ENCODE measurements around the gene FOXD4. TPM values are rescaled to one million over a fixed set of nuclear protein-coding genes. Genes with fewer than 3 reads are reported as not detected.
"Not testable (repeated sequence)": the region's sequence is repeated elsewhere in the genome, so short reads cannot be mapped to it uniquely, and the experiment has no call there.

FOXD4 gene
- total RNA-seq (under 1 TPM in 1 of 2 experiments, not detected in 1; 0.60 TPM), polyA plus RNA-seq (not detected), total RNA-seq (0 to 0.45 (median 0.20) reads per million in 6 experiments)

DNA sequence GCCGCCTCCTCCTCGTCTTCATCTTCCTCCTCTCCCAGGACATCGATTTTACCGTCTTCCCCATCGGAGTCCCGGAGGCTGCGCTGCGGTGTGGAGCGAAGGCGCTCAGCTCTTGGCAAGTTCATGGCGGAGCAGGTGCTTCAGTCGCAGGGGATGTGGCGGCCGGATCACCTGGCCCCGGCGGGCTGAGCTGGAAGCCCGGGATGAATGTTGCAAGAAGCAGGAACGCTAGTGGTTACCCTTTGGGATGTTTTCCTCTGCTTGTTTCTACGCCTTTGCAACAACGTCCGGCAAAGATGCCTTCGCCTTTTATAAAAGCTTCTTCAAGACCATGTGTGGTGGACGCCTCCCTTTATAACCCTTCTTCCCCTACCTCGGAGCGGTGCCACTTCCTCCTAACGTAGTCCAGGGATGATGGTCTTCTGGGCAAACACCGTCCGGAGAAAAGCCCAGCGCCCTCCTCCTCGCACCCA is at the start of gene FOXD4:
Gene FOXD4, minus strand, starts transcription at position 423 of the 473 bp plus-strand sequence. Its CDS starts 298 bp downstream, at position 125.
- Mint-ChIP-seq H3K4me3 (peak within 1 kb of the TSS; percentile 39 to 86 (median 72)), H3K27me3 (peaks cover 18 to 44% (median 23%) of the 10 kb centered on the region in 5 donors), H3K27ac (peak within 1 kb of the TSS in 3 of 10 donors; percentile 14 to 24 (median 19)), H3K4me1 (peaks cover 9 to 38% (median 25%) of the 10 kb centered on the region in 4 donors)
- DNase-seq, H3K36me3 Mint-ChIP-seq, POLR2A ChIA-PET, H3K9me3 Mint-ChIP-seq, ATAC-seq: not testable (repeated sequence)

DNA sequence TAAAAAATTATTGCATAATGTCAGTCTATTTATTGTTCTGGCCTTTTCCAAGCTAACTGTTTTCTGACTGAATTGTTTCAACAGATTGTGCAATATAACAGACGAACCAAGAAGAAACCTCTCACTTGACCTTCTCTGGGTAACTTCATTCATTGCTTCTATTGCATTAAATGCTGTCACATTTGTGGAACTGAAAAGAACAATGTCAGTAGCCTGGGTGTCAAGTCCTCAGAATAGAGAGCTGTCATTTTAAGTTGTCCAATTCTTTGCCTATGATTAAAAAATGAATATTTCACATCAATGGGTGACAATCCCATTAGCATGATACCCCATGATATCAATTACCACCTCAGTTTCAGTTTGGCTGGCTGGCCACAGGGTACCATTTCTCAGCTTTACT is 41.7 kb upstream of the FOXD4 start:
- H3K27me3 Mint-ChIP-seq, H3K36me3 Mint-ChIP-seq, DNase-seq, H3K27ac Mint-ChIP-seq, H3K4me3 Mint-ChIP-seq, ATAC-seq, POLR2A ChIA-PET, H3K4me1 Mint-ChIP-seq, H3K9me3 Mint-ChIP-seq: not testable (repeated sequence)

DNA sequence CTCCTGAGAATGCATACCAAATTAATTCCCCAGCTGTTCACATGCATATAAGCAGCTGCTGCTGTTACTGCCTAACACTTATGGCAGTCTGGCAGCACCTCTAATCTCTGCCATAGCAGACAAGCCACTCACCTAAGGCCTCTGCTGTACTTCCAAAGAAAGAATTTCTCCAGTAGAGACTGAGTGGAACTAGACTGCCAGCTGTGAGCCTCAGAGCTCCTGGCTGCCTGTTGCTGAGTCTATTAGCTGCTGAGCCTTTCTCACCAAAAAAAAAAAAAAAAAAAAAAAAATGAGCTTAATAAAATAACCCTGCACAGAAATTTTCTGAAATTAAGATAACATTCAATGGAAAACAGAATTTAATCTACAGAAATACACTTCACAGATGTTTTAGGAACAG is 33.0 kb upstream of the FOXD4 start:
- H3K4me1 Mint-ChIP-seq, POLR2A ChIA-PET, DNase-seq: not testable (repeated sequence)

DNA sequence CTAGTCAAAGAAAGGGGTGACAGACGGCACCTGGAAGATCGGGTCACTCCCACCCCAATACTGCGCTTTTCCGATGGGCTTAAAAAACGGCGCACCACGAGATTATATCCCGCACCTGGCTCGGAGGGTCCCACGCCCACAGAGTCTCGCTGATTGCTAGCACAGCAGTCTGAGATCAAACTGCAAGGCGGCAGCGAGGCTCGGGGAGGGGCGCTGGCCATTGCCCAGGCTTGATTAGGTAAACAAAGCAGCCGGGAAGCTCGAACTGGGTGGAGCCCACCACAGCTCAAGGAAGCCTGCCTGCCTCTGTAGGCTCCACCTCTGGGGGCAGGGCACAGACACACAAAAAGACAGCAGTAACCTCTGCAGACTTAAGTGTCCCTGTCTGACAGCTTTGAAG is 21.7 kb upstream of the FOXD4 start:
- not testable (repeated sequence) for H3K27ac Mint-ChIP-seq, ATAC-seq

More for the DNA sequence above, 33.0 kb upstream of the FOXD4 start:
- not testable (repeated sequence) for ATAC-seq, H3K4me3 Mint-ChIP-seq, H3K27ac Mint-ChIP-seq, H3K9me3 Mint-ChIP-seq, H3K27me3 Mint-ChIP-seq, H3K36me3 Mint-ChIP-seq

DNA sequence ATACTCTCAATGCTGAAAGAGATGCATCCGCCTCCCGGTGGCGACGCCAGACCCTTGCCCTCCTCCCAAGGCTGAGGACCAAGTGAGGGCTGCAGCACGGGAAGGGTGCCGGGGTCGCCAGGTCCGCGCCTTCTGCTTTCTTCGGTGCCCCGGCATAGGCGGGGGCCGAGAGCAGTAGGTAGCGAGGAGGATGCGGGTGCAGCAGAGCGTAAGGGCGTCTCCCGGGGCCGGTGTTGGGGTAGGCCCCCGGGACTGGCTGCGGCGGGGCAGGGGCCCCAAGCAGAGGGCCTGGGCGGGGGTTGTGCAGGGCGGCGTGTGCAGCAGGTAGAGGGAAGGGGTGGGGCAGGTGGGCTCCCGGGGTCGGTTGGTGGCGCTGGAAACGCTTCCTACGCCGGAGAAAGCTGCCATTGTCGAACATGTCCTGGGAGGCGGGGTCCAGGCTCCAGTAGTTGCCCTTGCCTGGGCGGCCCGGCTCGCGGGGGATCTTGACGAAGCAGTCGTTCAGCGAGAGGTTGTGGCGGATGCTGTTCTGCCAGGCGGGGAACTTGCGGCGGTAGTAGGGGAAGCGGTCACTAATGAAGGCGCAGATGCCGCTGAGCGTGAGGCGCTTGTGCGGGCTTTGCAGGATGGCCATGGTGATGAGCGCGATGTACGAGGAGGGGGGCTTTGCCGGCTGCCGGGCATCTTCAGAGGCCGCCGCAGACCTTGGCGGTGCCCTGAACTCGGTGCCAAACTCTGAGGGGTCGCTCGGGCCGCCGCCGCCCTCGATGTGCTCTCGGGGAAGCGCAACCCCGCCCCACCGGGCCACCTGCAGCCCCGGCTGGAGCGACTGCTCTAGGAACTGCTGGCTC is 848 bp downstream of the FOXD4 start:
- ATAC-seq, POLR2A ChIA-PET, H3K9me3 Mint-ChIP-seq, H3K36me3 Mint-ChIP-seq: not testable (repeated sequence)
- Mint-ChIP-seq H3K4me3 (peak overlapping the region; percentile 38 to 79 (median 64)), H3K27me3 (peaks cover 18 to 48% (median 28%) of the 10 kb centered on the region in 5 donors), H3K27ac (peak overlapping the region in 1 of 10 donors; percentile 14), H3K4me1 (peaks cover 9 to 38% (median 27%) of the 10 kb centered on the region in 4 donors)
- peak in 4 of 10 donors; percentile 31 to 62 (median 36) for DNase-seq

More for the DNA sequence above, 21.7 kb upstream of the FOXD4 start:
- H3K27me3 Mint-ChIP-seq, H3K4me1 Mint-ChIP-seq, POLR2A ChIA-PET, H3K4me3 Mint-ChIP-seq, DNase-seq, H3K9me3 Mint-ChIP-seq: not testable (repeated sequence)
- H3K36me3 Mint-ChIP-seq = peaks cover 0 to 16% (median 2%) of the 10 kb centered on the region in 3 donors

DNA sequence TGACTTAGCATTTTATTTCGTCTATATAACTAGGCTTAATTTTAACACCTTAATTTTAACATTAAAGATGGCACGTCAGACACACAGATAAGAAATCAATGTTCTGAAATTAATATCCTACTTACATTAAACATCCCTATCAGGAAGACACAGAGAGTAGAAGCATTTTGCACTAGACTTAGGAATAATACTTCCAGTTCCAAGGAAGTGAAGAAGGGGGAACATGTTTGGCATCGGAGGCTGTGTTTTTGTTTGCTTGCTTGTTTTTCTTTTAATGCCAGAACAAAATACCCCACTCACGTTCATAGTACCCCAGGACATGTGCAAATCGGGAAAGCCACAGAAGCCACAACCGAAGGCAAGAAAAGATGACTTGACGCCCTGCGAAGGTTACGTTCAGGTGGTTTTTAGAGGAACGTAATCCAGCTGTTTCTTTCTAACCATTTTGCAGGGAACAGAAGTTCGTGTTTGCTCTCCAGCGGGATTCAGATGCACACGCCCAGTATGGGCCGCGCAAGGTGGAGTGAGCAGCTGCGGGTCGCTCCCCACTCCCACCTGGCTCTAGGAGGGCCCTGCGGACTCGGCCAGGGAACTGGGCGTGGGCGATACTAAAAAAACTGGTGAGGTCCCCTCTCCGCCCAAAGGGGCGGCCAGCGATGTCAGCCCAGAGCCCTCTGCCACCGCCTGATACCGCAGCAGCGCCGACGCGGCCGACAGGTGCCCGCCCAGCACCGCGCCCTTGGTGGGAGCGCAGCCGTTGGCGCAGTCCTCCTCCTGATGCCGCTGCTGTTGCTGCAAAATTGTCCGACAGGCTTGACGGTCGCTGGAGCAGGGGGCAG is 1.8 kb downstream of the FOXD4 start:
- Mint-ChIP-seq H3K4me3 (peak overlapping the region in 8 of 10 donors; percentile 30 to 83 (median 58)), H3K27me3 (peaks cover 18 to 51% (median 29%) of the 10 kb centered on the region in 5 donors), H3K4me1 (peaks cover 9 to 38% (median 27%) of the 10 kb centered on the region in 4 donors)
- POLR2A ChIA-PET, H3K27ac Mint-ChIP-seq, DNase-seq, ATAC-seq, H3K36me3 Mint-ChIP-seq, H3K9me3 Mint-ChIP-seq: not testable (repeated sequence)

DNA sequence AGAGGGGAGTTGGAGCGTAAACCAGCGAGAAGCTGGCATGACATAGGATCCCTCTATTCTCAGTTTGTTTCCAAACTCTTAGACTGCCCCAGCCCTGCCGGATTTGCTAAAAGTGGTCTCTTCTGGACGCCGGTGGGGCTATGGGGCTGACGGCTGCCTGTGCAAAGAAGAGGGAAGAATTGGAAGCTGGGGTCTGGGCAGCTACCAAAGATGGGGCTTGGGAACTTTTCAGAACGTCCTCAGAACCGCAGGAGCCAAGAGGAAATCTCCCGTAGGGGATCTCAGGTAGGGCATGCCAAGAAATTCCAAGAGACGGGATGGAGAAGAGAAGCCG is 3.1 kb downstream of the FOXD4 start:
- peaks cover 9 to 38% (median 27%) of the 10 kb centered on the region in 4 donors for H3K4me1 Mint-ChIP-seq
- peak overlapping the region in 2 of 10 donors; percentile 29 to 75 for H3K27ac Mint-ChIP-seq
- ATAC-seq, POLR2A ChIA-PET, DNase-seq, H3K36me3 Mint-ChIP-seq, H3K9me3 Mint-ChIP-seq: not testable (repeated sequence)
- peak overlapping the region in 9 of 10 donors; percentile 26 to 83 (median 73) for H3K4me3 Mint-ChIP-seq
- H3K27me3 Mint-ChIP-seq = peaks cover 18 to 51% (median 29%) of the 10 kb centered on the region in 5 donors

DNA sequence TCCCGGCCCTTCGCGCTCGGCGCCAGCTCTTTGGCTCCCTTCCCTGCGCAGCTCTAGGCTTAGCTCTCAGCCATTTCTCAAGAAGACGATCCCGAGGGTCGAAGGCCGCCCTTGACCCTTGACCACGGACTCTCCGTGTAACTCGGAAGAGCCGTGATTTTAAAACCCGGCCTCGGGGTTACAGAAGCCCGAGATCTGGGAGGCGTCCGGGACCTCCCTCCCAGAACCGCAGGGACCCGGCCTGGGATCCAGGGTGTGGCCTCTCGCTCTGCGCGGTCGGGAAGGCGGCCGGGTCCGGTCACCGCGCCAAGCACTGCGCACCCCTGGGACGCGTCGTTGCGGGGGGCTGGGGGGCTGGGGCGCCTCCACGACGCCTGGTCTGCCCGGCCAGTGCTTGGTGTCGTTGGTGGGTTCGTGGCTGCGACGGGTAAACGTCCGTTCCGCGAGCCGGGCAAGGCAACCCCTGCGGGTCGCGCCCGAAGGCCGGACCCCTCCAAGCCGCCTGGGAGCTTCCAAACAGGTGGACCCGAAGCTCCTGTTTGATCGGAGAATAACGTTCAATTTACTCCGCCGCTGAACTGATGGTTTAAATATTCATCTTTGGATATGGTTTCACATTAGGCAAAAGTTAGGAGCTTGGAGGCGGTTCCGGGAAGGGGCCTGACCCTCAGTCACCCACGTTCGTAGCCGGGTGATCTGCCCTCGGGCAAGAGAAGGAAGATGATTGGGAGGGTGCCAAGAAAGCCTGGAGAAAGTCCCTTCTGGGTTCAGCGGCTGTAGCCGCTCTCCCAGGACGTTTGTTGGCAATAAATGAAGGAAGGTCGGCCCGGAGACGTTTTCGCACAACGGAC is 3.7 kb downstream of the FOXD4 start:
- ATAC-seq, H3K9me3 Mint-ChIP-seq, DNase-seq, POLR2A ChIA-PET, H3K36me3 Mint-ChIP-seq: not testable (repeated sequence)
- peak overlapping the region in 3 of 10 donors; percentile 29 to 75 (median 68) for H3K27ac Mint-ChIP-seq
- H3K4me1 Mint-ChIP-seq = peaks cover 9 to 38% (median 27%) of the 10 kb centered on the region in 4 donors
- H3K4me3 Mint-ChIP-seq = peak overlapping the region; percentile 61 to 83 (median 74)
- peaks cover 18 to 53% (median 33%) of the 10 kb centered on the region in 5 donors for H3K27me3 Mint-ChIP-seq

DNA sequence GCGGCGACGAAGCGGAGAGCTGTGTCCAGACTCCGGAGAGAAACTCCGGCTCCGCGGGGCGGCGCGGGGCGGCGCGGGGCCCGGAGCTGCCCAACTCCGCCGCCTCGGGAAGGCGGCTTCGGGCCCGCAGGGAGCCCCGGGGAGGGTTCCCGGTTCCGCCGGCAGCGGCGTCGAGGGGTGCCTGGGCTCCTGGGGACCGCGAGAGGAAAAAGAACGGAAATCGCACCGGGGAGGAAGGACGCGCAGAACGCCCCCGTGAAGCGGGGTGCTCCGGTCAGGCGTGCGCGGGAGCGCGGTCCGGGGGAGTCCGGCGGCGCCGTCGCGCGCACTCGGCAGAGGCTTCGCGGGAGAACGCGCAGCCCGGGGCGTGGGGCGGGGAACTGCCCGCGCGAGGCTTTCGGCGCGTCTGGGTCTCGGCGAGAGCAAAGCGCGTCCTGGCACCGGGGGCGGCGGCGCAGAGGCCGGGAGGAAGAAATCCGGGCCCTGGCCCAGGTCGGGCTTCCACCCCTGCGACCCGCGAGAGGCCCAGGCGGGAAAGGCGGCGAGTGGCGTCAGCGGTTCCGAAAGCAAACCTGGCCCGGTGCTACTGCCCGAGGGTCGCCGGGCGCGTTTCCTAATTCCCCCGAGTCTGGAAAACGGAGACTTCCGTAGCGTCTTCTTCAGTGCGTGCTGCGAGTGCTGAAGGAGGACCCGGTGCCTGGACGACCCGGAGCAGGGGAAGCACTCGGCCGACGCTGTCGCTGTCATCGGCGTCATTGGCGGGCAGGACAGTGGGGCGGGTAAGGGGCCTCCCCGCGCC is 4.5 kb downstream of the FOXD4 start:
- POLR2A ChIA-PET, H3K9me3 Mint-ChIP-seq, H3K36me3 Mint-ChIP-seq: not testable (repeated sequence)
- DNase-seq = peak in 4 of 10 donors; percentile 28 to 43 (median 36)
- peak; percentile 65 to 68 for ATAC-seq
- H3K4me1 Mint-ChIP-seq = peaks cover 10 to 42% (median 29%) of the 10 kb centered on the region in 4 donors
- peak overlapping the region in 1 of 10 donors; percentile 13 for H3K27ac Mint-ChIP-seq
- peaks cover 23 to 57% (median 35%) of the 10 kb centered on the region in 5 donors for H3K27me3 Mint-ChIP-seq
- peak overlapping the region; percentile 36 to 83 (median 69) for H3K4me3 Mint-ChIP-seq

DNA sequence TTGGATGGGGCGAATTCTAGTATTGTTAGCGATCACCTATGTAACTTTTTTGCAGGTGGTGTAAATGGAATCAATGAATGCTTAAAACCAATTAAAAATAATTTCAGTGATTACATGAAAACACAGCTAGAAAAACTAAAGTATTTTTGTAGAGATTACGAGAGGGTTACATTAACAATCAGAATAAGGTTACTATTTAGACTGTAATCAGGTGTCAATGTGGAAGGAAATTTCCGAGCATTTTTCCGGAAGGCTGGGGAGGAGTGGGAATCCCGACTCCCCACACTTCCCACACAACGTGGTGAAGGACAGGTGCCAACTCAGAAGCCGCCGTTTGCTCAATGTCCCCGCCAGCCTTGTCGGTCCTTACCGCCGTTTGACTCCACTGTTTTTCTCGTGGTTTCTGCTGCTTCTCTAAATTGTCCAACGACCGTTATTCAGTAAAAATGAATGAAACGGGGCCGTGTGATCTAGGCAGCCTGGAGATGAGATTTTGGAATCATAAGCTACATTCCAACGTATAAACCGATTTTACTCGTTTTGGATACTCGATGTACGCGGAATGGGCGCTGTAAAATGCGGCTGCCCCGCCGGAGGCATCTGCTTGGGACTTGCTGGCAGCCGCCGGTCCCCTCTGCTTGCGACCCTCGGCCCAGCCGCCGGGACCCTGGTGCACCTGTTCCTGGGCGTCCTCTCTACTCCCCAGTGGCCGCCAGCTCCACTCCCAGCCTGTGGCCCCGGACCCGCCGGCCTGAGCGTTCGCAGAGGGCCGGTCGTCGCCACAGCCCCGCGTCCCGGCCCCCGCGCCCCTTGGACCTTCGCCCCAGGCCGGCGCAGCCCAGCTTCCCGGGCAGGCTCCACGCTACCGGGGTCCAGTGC is 5.4 kb downstream of the FOXD4 start:
- peaks cover 7 to 36% (median 25%) of the 10 kb centered on the region in 4 donors for H3K4me1 Mint-ChIP-seq
- H3K27me3 Mint-ChIP-seq = peaks cover 19 to 56% (median 31%) of the 10 kb centered on the region in 5 donors
- DNase-seq, ATAC-seq, H3K36me3 Mint-ChIP-seq, POLR2A ChIA-PET, H3K9me3 Mint-ChIP-seq: not testable (repeated sequence)
- peak overlapping the region in 9 of 10 donors; percentile 16 to 68 (median 52) for H3K4me3 Mint-ChIP-seq
- peak overlapping the region in 2 of 10 donors; percentile 13 to 19 for H3K27ac Mint-ChIP-seq
